Right renal pelvis (tissue), 4 donors: ENCODE data around the gene LRRC49. TPM values are rescaled to one million over a fixed set of nuclear protein-coding genes. Genes with fewer than 3 reads are reported as not detected.
"Not testable (repeated sequence)": the region's sequence is repeated elsewhere in the genome, so short reads cannot be mapped to it uniquely, and the experiment has no call there.

ENCODE experiments used
- DNase-seq, 4 donors: peaks; one replicate each; pipeline ENCODE4 v3.0.0-alpha.2; 2013; ENCODE audit warnings: low read depth in 4 of 4, low spot score in 3 of 4, missing footprints in 1 of 4
- polyA plus RNA-seq, 4 donors: library from polyadenylated mRNA; unstranded; fragments of 120-200 nt; gene quantifications; one replicate each; pipeline ENCODE4 v1.2.1, GENCODE V29; 2013; ENCODE audit not compliant: insufficient read length in 4 of 4

LRRC49 gene
- 10 to 100 TPM; 16.4 to 21.0 (median 19.0) TPM for polyA plus RNA-seq

- peak; percentile 82 to 87 (median 87) for DNase-seq
Measured at GRCh38 chr15:70892002-70892911, at the start of gene LRRC49, which contains the start of gene THAP10. Gene LRRC49 (plus strand): TSS chr15:70892826. CDS start chr15:70892895, 69 bp downstream. Gene THAP10 (minus strand): TSS chr15:70892433. CDS start chr15:70892272, 161 bp downstream.

GRCh38 chr15:70845602-70846360 is 46.8 kb upstream of the LRRC49 start:
- no peak for DNase-seq

- DNase-seq: no peak
Measured at GRCh38 chr15:70851889-70852288, 40.7 kb upstream of the LRRC49 start.

- DNase-seq: no peak
Measured at GRCh38 chr15:70852501-70853317, 39.9 kb upstream of the LRRC49 start.

GRCh38 chr15:70853318-70853972 is 39.2 kb upstream of the LRRC49 start:
- peak in 2 of 4 donors; percentile 32 to 38 for DNase-seq

- DNase-seq: peak in 3 of 4 donors; percentile 36 to 48 (median 43)
Measured at GRCh38 chr15:70853973-70854665, 38.5 kb upstream of the LRRC49 start, which contains the start of gene LARP6. Gene LARP6 (minus strand): TSS chr15:70854157. CDS start chr15:70854088, 69 bp downstream.

GRCh38 chr15:70854666-70854976 is 38.0 kb upstream of the LRRC49 start:
- DNase-seq: no peak

- no peak for DNase-seq
Measured at GRCh38 chr15:70855764-70856163, 36.9 kb upstream of the LRRC49 start.

- DNase-seq: no peak
Measured at GRCh38 chr15:70856177-70856883, 36.3 kb upstream of the LRRC49 start.

- DNase-seq: no peak
Measured at GRCh38 chr15:70856884-70857561, 35.6 kb upstream of the LRRC49 start.

GRCh38 chr15:70857562-70858285 is 34.9 kb upstream of the LRRC49 start:
- no peak for DNase-seq

- not testable (repeated sequence) for DNase-seq
Measured at GRCh38 chr15:70858614-70859321, 33.9 kb upstream of the LRRC49 start.

- no peak for DNase-seq
Measured at GRCh38 chr15:70859322-70859908, 33.2 kb upstream of the LRRC49 start.

- DNase-seq: no peak
Measured at GRCh38 chr15:70859998-70860397, 32.6 kb upstream of the LRRC49 start.

- no peak for DNase-seq
Measured at GRCh38 chr15:70863450-70864218, 29.0 kb upstream of the LRRC49 start.
